GM15510 (cell line): ENCODE data around the gene KIF14.

Experiments used
- POLR2A ChIP-seq: IDR thresholded peaks from 3 replicates; pipeline ENCODE4 v1.6.1; 2011; ENCODE audit warnings: borderline replicate concordance; ENCODE audit not compliant: insufficient read length; ENCODE audit errors: extremely low read depth

The KIF14 gene

GRCh38 chr1:200610846-200611245 is 9.7 kb downstream of the KIF14 start:
- no peak for TF ChIP-seq POLR2A

GRCh38 chr1:200602632-200603031 is 17.9 kb downstream of the KIF14 start:
- no peak for TF ChIP-seq POLR2A

GRCh38 chr1:200590001-200590400 is 30.6 kb downstream of the KIF14 start:
- no peak for TF ChIP-seq POLR2A

- no peak for TF ChIP-seq POLR2A
These were observed 31.9 kb downstream of the KIF14 start for GRCh38 chr1:200588698-200589097.

GRCh38 chr1:200564319-200564718 is 56.2 kb downstream of the KIF14 start:
- TF ChIP-seq POLR2A: no peak

GRCh38 chr1:200561856-200562214 is 58.7 kb downstream of the KIF14 start:
- no peak for TF ChIP-seq POLR2A

- TF ChIP-seq POLR2A: no peak
These were observed 61.6 kb downstream of the KIF14 start for GRCh38 chr1:200558866-200559459.

GRCh38 chr1:200556002-200556401 is 64.5 kb downstream of the KIF14 start:
- TF ChIP-seq POLR2A: no peak

- TF ChIP-seq POLR2A: no peak
These were observed 70.2 kb downstream of the KIF14 start for GRCh38 chr1:200550367-200550766.

- TF ChIP-seq POLR2A: no peak
These were observed 73.2 kb downstream of the KIF14 start for GRCh38 chr1:200547386-200547785.

GRCh38 chr1:200546577-200546976 is 74.0 kb downstream of the KIF14 start:
- no peak for TF ChIP-seq POLR2A

- TF ChIP-seq POLR2A: no peak
These were observed 78.4 kb downstream of the KIF14 start for GRCh38 chr1:200542162-200542561.

GRCh38 chr1:200540281-200540680 is 80.3 kb downstream of the KIF14 start:
- no peak for TF ChIP-seq POLR2A

GRCh38 chr1:200538179-200538578 is 82.4 kb downstream of the KIF14 start:
- no peak for TF ChIP-seq POLR2A

GRCh38 chr1:200535605-200536004 is 84.9 kb downstream of the KIF14 start:
- TF ChIP-seq POLR2A: no peak

- no peak for TF ChIP-seq POLR2A
These were observed 89.8 kb downstream of the KIF14 start for GRCh38 chr1:200530623-200531261.
